Smooth muscle cell (in vitro differentiated cells): ENCODE data around the gene ACTL7B. TPM values are rescaled to one million over a fixed set of nuclear protein-coding genes. Genes with fewer than 3 reads are reported as not detected.
"Not testable (repeated sequence)": the region's sequence is repeated elsewhere in the genome, so short reads cannot be mapped to it uniquely, and the experiment has no call there.

Experiments used
- DNase-seq: peaks from one replicate; lab custom pipeline; 2025; ENCODE audit not compliant: unreplicated experiment; lab: John Stamatoyannopoulos, UW
- H2AFZ ChIP-seq: fragments of 200-600 bp; sonication (generic); 2 replicates; pipeline ENCODE4 v1.6.0; 2016; ENCODE audit warnings: antibody characterized with exemption, low read depth, mild to moderate bottlenecking
- H3F3A ChIP-seq: fragments of 200-600 bp; sonication (generic); 2 replicates; pipeline ENCODE4 v1.6.0; 2017; ENCODE audit warnings: antibody characterized with exemption, low read depth
- H3K27ac ChIP-seq: fragments of 200-600 bp; sonication (generic); 2 replicates; pipeline ENCODE4 v1.5.1; 2016; ENCODE audit warnings: low read depth, mild to moderate bottlenecking
- H3K27me3 ChIP-seq: fragments of 200-600 bp; sonication (generic); 2 replicates; pipeline ENCODE4 v1.6.1; 2016; ENCODE audit warnings: low read depth, mild to moderate bottlenecking
- H3K36me3 ChIP-seq: fragments of 200-600 bp; sonication (generic); 2 replicates; pipeline ENCODE4 v1.5.1; 2016; ENCODE audit warnings: low read depth
- H3K4me1 ChIP-seq: fragments of 200-600 bp; sonication (generic); 2 replicates; pipeline ENCODE4 v1.5.1; 2016; ENCODE audit warnings: low read depth
- H3K4me2 ChIP-seq: fragments of 200-600 bp; sonication (generic); 2 replicates; pipeline ENCODE4 v1.6.0; 2016; ENCODE audit warnings: mild to moderate bottlenecking
- H3K4me3 ChIP-seq: fragments of 200-600 bp; sonication (generic); 2 replicates; pipeline ENCODE4 v1.5.1; 2016; ENCODE audit warnings: mild to moderate bottlenecking
- H3K79me2 ChIP-seq: fragments of 200-600 bp; sonication (generic); 2 replicates; pipeline ENCODE4 v1.6.0; 2016; ENCODE audit warnings: low read depth, mild to moderate bottlenecking
- H3K9ac ChIP-seq: fragments of 200-600 bp; sonication (generic); 2 replicates; pipeline ENCODE4 v1.6.0; 2016; ENCODE audit warnings: low read depth
- H3K9me3 ChIP-seq: fragments of 200-600 bp; sonication (generic); replicated peaks from 2 replicates; pipeline ENCODE4 v1.5.1; 2016; ENCODE audit warnings: low read depth
- H4K20me1 ChIP-seq: fragments of 200-600 bp; sonication (generic); 2 replicates; pipeline ENCODE4 v1.6.0; 2016; ENCODE audit warnings: low read depth
- WGBS: methylation state at CpG from one replicate; pipeline ENCODE4 v1.1.7; 2016; ENCODE audit warnings: low lambda C conversion rate; 5-methylcytosine and 5-hydroxymethylcytosine counted together
- polyA plus RNA-seq: library from polyadenylated mRNA; unstranded; fragments of >200 nt; fragmentation: Nextera tagmentation; extraction: Ambion mirVana; gene quantifications from 2 replicates; pipeline ENCODE4 v1.2.1, GENCODE V29; 2016
- total RNA-seq: library from RNA; depleted of rRNA; stranded (reverse); fragments of >200 nt; gene quantifications from 2 replicates; pipeline ENCODE4 v1.2.3, GENCODE V29; 2014
- TF ChIP-seq, protein P1 (sequence below): fragments of 200-600 bp; sonication (generic); IDR thresholded peaks from 2 replicates; pipeline ENCODE4 v1.5.1; 2017; ENCODE audit warnings: borderline replicate concordance, mild to moderate bottlenecking, antibody characterized with exemption; ENCODE audit not compliant: insufficient read depth, poor library complexity, severe bottlenecking

The ACTL7B gene
- total and polyA plus RNA-seq, 2 experiments from 2014 or later: not detected

DNA sequence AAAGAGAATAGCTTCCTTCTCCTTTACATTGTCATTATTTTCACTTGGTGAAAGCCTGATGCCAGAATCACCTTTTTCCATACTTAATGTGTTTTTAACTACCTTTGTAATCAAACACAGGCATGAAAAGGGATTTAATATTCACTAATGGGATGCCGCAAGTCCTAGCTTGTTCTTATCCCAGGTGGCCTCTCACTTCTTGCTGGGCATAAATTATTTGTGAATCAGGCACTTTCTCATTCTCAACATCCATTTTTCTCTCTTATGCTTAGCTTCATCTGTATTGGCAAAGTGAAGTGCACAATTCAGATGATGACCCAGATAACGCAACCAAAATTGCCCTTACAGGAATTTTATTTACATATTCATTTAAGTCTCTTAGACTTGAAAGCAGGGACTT, 10.9 kb downstream of the ACTL7B start:
- Histone ChIP-seq H3K9me3 (no peaks in the 10 kb centered on the region), H3K36me3 (no peaks in the 10 kb centered on the region), H3K4me3 (no peak overlapping the region), H3K79me2 (no peaks in the 10 kb centered on the region), H3K27ac (no peak overlapping the region), H3K4me2 (no peak overlapping the region), H3F3A (no peaks in the 10 kb centered on the region), H3K27me3 (no peaks in the 10 kb centered on the region), H3K4me1 (no peaks in the 10 kb centered on the region), H2AFZ (no peak overlapping the region), H3K9ac (no peak overlapping the region), H4K20me1 (no peaks in the 10 kb centered on the region)
- TF ChIP-seq, protein P1, sequence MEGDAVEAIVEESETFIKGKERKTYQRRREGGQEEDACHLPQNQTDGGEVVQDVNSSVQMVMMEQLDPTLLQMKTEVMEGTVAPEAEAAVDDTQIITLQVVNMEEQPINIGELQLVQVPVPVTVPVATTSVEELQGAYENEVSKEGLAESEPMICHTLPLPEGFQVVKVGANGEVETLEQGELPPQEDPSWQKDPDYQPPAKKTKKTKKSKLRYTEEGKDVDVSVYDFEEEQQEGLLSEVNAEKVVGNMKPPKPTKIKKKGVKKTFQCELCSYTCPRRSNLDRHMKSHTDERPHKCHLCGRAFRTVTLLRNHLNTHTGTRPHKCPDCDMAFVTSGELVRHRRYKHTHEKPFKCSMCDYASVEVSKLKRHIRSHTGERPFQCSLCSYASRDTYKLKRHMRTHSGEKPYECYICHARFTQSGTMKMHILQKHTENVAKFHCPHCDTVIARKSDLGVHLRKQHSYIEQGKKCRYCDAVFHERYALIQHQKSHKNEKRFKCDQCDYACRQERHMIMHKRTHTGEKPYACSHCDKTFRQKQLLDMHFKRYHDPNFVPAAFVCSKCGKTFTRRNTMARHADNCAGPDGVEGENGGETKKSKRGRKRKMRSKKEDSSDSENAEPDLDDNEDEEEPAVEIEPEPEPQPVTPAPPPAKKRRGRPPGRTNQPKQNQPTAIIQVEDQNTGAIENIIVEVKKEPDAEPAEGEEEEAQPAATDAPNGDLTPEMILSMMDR: no peak
- no peak for DNase-seq
- WGBS: 87% methylated on average over 2 of the region's 2 CpGs

DNA sequence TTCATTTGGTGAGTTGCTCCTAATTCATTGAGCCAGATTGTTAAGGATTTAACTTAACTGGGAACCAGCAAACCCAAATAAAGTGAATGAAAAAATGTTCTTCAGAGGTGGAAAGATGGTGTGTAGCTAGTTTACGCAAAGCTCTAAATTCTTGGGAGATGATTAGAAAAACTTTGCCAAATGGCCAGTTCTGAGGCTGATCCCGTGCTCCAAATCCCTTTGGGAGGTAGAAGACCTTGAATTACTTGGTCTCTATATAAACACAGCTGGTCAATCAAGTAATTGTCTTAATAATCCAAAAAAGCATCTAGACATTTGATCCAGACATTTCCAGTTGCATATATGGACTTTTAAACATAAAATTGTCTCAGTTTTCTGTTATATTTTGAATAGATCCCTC, 11.4 kb downstream of the ACTL7B start:
- H3K4me1 ChIP-seq: no peaks in the 10 kb centered on the region
- no peaks in the 10 kb centered on the region for H4K20me1 ChIP-seq
- no peak overlapping the region for H3K4me2 ChIP-seq
- H3K27me3 ChIP-seq: no peaks in the 10 kb centered on the region
- no peak overlapping the region for H3K27ac ChIP-seq
- no peaks in the 10 kb centered on the region for H3K9me3 ChIP-seq
- H3K36me3 ChIP-seq: no peaks in the 10 kb centered on the region
- no peak overlapping the region for H3K9ac ChIP-seq
- no peak for DNase-seq
- whole genome bisulfite sequencing: 84% methylated on average over 2 of the region's 2 CpGs
- no peaks in the 10 kb centered on the region for H3K79me2 ChIP-seq
- H3K4me3 ChIP-seq: no peak overlapping the region
- no peaks in the 10 kb centered on the region for H3F3A ChIP-seq
- TF ChIP-seq, protein P1: no peak
- no peak overlapping the region for H2AFZ ChIP-seq

DNA sequence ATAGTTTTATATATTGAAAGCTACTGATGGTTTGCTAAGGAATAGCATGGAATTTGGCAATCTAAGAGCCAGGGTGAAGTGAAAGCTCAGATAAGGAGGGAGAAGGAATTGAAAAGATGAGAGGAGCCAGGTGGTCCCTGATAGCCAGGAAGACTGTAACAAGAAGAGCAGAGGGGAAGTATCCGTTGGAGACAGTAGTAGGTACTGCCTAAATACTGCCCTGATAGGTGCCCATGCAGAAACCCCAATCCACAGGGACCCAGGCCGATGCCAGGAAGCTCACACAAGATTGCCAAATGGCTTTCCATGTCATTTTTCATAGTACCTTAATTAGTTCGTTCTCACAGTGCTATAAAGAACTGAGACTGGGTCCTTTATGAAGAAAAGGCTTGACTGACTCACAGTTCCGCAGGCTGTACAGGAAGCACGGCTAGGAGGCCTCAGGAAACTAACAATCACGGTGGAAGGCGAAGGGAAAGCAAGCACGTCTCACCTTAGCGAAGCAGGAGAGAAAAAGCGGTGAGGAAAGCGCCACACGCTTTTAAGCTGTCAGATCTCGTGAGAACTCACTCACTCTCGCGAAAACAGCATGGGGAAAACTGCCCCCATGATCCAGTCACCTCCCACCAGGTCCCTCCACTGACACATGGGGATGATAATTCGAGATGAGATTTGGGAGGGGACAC, 13.0 kb downstream of the ACTL7B start:
- Histone ChIP-seq H3K79me2 (no peaks in the 10 kb centered on the region), H3K27me3 (no peaks in the 10 kb centered on the region), H3K27ac (no peak overlapping the region), H3F3A (no peaks in the 10 kb centered on the region), H3K4me1 (peaks cover 2% of the 10 kb centered on the region), H3K9me3 (no peaks in the 10 kb centered on the region), H3K36me3 (no peaks in the 10 kb centered on the region), H4K20me1 (no peaks in the 10 kb centered on the region), H2AFZ (no peak overlapping the region), H3K4me3 (no peak overlapping the region), H3K4me2 (no peak overlapping the region), H3K9ac (no peak overlapping the region)
- TF ChIP-seq, protein P1: no peak
- DNase-seq: no peak
- WGBS: 85% methylated on average over 16 of the region's 16 CpGs

DNA sequence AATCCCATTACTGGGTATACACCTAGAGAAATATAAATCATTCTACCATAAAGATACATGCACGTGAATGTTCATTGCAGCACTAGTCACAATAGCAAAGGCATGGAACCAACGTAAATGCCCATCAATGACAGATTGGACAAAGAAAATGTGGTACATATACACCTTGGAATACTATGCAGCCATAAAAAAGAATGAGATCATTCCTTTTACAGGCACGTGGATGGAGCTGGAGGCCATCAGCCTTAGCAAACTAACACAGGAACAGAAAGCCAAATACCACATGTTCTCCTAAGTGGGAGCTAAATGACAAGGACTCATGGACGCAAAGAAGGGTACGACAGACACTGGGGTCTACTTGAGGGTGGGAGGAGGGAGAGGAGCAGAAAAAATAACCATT, 16.2 kb downstream of the ACTL7B start:
- H2AFZ ChIP-seq, H3K27ac ChIP-seq, H3F3A ChIP-seq, H3K4me3 ChIP-seq, H3K9me3 ChIP-seq, H3K36me3 ChIP-seq, DNase-seq, H3K4me2 ChIP-seq, H3K27me3 ChIP-seq, H4K20me1 ChIP-seq, H3K79me2 ChIP-seq, H3K9ac ChIP-seq: not testable (repeated sequence)
- 90% methylated on average over 5 of the region's 5 CpGs for WGBS
- H3K4me1 ChIP-seq: peaks cover 21% of the 10 kb centered on the region
